Measurements from ENCODE around the gene PARD3. TPM values are rescaled to one million over a fixed set of nuclear protein-coding genes. Genes with fewer than 3 reads are reported as not detected.

PARD3 gene
- total RNA-seq, 2 donors from 2014 or later, result 31.6 to 41.6 TPM

GRCh38 chr10:34732926-34733325 lies 82.2 kb downstream of the PARD3 start:
- Histone ChIP-seq H3K9me3 (no peaks in the 10 kb centered on the region), H3K27me3 (no peaks in the 10 kb centered on the region), H3K27ac (no peak overlapping the region), H3K4me3 (no peak overlapping the region), H3K4me1 (peaks cover 2 to 14% of the 10 kb centered on the region in 2 donors), H3K36me3 (no peaks in the 10 kb centered on the region)
- no peak for DNase-seq (ENCODE audit: low spot score)
- TF ChIP-seq, protein P1, sequence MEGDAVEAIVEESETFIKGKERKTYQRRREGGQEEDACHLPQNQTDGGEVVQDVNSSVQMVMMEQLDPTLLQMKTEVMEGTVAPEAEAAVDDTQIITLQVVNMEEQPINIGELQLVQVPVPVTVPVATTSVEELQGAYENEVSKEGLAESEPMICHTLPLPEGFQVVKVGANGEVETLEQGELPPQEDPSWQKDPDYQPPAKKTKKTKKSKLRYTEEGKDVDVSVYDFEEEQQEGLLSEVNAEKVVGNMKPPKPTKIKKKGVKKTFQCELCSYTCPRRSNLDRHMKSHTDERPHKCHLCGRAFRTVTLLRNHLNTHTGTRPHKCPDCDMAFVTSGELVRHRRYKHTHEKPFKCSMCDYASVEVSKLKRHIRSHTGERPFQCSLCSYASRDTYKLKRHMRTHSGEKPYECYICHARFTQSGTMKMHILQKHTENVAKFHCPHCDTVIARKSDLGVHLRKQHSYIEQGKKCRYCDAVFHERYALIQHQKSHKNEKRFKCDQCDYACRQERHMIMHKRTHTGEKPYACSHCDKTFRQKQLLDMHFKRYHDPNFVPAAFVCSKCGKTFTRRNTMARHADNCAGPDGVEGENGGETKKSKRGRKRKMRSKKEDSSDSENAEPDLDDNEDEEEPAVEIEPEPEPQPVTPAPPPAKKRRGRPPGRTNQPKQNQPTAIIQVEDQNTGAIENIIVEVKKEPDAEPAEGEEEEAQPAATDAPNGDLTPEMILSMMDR (IDR thresholded peaks at IDR 0.05), result no peak

- H3K27ac ChIP-seq, result no peak overlapping the region
- no peaks in the 10 kb centered on the region for H3K36me3 ChIP-seq
- TF ChIP-seq, protein P1 (IDR thresholded peaks at IDR 0.05), result no peak
- H3K27me3 ChIP-seq, result no peaks in the 10 kb centered on the region
- peaks cover 2 to 21% of the 10 kb centered on the region in 2 donors for H3K4me1 ChIP-seq
- no peaks in the 10 kb centered on the region for H3K9me3 ChIP-seq
- DNase-seq (ENCODE audit: low spot score), result no peak
- no peak overlapping the region for H3K4me3 ChIP-seq
These were observed 83.0 kb downstream of the PARD3 start for GRCh38 chr10:34731885-34732701.

- Histone ChIP-seq H3K27me3 (no peaks in the 10 kb centered on the region), H3K4me3 (no peak overlapping the region), H3K9me3 (no peaks in the 10 kb centered on the region), H3K36me3 (no peaks in the 10 kb centered on the region), H3K27ac (no peak overlapping the region), H3K4me1 (peaks cover 2 to 24% of the 10 kb centered on the region in 2 donors)
- DNase-seq (ENCODE audit: low spot score), result no peak
- TF ChIP-seq, protein P1 (IDR thresholded peaks at IDR 0.05), result no peak
These were observed 83.9 kb downstream of the PARD3 start for GRCh38 chr10:34731213-34731612.

- Histone ChIP-seq H3K9me3 (no peaks in the 10 kb centered on the region), H3K4me3 (no peak overlapping the region), H3K4me1 (peaks cover 2 to 24% of the 10 kb centered on the region in 2 donors), H3K27ac (no peak overlapping the region), H3K36me3 (no peaks in the 10 kb centered on the region), H3K27me3 (no peaks in the 10 kb centered on the region)
- no peak for DNase-seq (ENCODE audit: low spot score)
- TF ChIP-seq, protein P1 (IDR thresholded peaks at IDR 0.05), result no peak
These were observed 84.4 kb downstream of the PARD3 start for GRCh38 chr10:34730726-34731125.

- Histone ChIP-seq H3K4me1 (peaks cover 2 to 24% of the 10 kb centered on the region in 2 donors), H3K9me3 (no peaks in the 10 kb centered on the region), H3K4me3 (no peak overlapping the region), H3K27ac (no peak overlapping the region), H3K27me3 (no peaks in the 10 kb centered on the region), H3K36me3 (no peaks in the 10 kb centered on the region)
- TF ChIP-seq, protein P1 (IDR thresholded peaks at IDR 0.05), result no peak
- DNase-seq (ENCODE audit: low spot score), result no peak
These were observed 85.5 kb downstream of the PARD3 start for GRCh38 chr10:34729619-34730018.
